ENCODE measurements around the gene ABCA8.
"Not testable (repeated sequence)": the region's sequence is repeated elsewhere in the genome, so short reads cannot be mapped to it uniquely, and the experiment has no call there.

ABCA8 gene

DNA sequence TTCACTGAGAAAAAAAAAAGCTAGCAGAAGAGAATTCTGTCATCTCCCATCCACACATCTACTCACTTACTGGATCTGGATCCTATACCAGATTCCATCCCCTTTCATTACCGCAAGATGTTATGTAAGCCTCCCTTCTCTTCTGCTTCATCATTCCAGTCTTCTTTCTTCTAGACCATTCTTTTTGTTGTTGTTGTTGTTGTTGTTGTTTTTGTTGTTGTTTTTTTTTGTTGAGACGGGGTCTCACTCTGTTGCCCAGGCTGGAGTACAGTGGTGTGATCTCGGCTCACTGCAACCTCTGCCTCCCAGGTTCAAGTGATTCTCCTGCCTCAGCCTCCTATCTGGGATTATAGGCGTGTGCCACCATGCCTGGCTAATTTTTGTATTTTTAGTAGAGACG is 131.0 kb downstream of the ABCA8 start:
- DNase-seq = not testable (repeated sequence)

DNA sequence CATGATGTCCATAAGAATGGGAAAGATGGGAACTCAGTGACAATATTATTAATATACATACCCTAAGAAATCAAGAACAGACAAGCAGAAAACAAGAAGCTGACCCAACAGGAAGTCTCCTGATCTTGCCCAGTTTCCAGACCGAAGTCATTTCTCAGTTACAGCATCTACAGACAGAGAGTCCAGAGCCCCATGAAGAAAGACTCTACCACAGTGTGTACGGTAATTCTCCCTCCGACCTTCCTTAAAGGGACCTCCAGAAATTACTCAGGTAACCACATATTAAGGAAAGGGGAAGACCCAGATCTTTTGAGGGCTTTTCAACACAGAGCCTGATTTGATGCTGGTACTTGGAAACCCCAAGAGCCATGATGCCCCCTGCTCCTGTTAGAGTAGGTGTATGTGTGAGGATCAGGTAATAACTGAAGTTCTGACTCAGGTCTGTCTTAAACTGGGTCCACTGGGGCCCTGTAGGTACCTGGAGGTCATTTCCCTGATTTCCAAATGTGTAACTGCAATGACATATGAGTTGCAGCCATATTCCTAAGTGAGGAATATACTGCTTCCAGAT is 132.4 kb downstream of the ABCA8 start:
- DNase-seq = no peak

DNA sequence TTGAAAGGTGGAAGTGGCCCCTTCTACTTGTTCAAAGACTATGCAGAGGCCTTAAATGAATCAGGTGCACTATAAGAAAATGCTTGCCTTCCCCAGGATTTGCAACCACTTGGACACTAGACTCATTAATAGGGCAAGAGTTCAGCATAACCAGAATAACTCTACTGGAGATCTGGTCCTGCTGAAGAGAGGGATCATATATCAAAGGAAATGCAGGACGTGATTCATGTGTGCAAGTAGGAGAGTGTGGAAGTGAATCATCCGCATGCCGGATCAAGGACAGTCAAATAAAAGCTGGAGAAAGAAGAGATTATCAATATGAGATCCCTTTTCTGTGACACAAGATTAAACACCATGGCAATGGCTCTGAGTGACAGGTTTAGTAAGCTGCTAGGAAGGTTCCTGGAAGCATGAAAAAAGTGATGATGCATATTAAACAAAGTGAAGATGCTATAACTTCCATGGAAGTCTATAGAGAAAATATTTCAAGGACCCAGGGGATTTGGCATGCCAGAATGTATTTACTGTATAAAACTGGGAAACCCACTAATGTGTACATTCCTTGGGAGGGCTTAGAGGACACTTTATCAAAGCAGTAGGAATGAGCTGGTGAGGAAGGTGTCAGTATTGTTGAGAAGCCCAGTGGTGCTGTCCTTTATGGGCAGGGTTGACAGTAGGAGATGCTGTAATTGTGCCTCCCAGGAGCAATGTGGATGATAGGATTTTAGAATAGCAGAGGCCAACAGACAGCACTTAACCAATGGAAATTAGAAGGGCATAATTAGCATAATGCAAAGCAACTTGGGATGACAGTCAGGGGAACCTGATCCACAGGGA is 133.1 kb downstream of the ABCA8 start:
- DNase-seq = no peak

DNA sequence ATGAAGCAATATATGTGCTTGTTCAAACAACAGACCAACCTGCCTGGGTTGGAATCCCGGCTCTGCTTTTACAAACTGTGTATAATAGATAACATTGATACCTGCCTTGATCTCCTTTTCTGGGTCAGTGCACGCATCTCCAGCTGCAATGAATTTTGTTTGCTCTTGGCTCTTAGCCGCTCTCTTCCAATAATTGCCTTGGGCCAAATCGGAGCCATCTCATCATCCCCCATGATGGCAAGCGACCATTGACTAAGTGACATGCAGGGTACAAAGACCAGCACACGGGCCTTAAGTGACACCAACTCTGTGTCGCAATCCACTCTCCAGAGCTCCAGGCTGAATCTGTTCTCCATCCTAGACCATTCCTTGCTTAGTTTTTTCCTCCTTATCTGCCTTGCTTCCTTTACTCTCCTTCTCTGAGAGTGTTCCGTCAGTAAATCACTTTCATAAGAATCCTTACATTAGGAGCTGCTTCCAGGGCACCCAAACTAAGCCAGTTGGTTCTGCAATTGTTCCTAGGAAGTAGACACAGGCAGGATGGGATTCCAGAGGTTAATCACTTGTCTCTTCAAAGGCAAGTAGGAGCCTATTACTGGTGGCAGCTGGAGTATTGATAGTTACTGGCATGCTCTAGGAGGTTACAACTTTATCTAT is 134.2 kb downstream of the ABCA8 start:
- no peak for DNase-seq

DNA sequence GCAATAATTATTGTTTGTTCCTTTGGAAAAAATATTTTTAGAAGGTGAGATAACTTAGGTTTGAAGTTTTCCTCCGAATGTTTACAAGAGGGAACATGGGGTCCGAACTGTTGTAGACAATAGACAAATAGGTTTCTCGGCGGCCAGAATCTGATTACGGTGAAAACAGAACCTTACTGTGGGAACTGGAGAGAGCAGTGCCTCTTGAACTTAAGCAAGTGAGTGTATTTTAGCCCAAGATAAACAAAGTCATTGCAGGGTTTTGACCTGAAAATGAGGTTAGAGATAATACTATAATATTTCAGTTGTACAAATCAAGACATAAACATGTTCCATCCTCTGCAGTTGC is 134.7 kb downstream of the ABCA8 start:
- DNase-seq = no peak

DNA sequence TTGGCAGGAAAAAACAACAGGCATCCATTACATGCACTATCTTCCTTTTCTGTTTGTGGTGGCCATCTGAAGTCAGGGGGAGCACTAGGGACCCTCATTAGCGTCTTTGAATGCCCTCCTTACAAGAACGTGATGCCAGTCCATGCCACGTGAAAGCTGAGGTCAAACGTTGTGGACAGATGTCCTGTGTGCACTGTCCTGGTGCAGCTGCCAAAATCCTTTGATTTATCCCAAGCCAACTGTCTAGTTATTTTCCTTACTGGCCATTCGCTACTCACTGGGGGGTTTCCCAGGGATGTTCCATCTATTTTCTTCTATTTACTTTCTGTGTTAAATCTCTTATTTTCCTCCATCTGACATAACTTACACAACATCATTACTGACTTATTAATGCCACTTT is 135.7 kb downstream of the ABCA8 start:
- DNase-seq = no peak

Data from CD4-positive, alpha-beta T cell treated with Interleukin-21 for 1 hour (primary cell).